Skin epidermis (tissue), 12 donors: ENCODE results near the gene GALNT13.

ENCODE experiments used
- H3K27ac ChIP-seq, 21 experiments: fragments of 200-600 bp; sonication (generic) in 11 of 21; one replicate each; pipeline ENCODE4 v1.5.0; 2020; ENCODE audit warnings: mild to moderate bottlenecking in 3 of 21, inconsistent platforms in 2 of 21, moderate library complexity in 2 of 21
- H3K4me3 ChIP-seq, 7 experiments: fragments of 200-600 bp; sonication (generic) in 2 of 7; one replicate each; pipeline ENCODE4 v1.5.0; 2020; ENCODE audit warnings: inconsistent platforms in 2 of 7, mild to moderate bottlenecking in 2 of 7, moderate library complexity in 1 of 7

The GALNT13 gene

DNA sequence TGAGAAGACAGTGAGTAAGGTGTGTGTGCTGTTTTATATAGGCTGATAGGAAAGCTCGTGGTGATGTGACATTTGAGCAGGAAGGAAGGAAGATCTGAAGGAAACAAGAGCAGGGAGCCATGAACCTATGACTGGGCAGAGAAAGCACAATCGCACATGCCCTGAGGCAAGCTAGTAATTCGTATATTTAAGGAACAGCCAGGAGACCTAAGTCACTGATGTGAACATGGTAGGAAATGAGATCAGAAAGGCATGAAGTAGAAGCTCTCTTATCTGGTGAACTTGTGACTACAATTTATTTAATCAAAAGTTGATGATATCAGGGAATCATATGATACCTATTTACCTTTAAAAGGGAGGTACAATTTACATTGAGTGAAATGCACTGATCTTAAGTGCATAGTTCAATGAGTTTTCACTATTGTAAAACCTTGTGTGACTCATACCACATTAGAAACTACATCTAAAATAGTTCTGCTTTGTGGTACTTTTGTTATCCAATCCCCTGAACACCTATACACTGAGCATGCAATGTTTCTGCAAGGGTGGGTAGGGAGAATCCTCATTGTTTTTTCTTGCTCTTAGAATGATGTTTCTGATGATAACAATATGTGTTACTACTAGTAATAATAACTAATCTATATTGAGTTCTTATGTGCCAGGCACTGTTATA lies 67.5 kb downstream of the GALNT13 start:
- H3K27ac ChIP-seq: no peak overlapping the region

DNA sequence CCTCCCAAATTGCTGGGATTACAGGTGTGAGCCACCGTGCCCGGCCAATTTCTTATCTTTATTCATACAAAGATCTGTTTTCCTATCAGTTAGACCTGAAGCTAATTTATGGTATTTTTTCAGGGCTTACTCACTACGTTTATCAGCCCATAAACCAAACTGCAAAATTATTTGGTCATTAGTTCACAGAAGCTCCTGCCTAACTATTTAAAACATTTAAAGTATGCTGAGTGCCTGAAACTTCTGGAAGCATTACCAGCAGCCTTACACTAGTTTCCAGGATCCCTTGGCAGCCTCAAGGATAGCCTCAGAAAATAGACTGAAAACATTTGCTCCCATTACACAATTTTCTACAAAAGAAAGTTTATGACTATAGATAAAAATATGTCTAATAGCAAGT lies 68.8 kb downstream of the GALNT13 start:
- Histone ChIP-seq H3K27ac (no peak overlapping the region), H3K4me3 (no peak overlapping the region)

More for the DNA sequence above, 67.5 kb downstream of the GALNT13 start:
- H3K4me3 ChIP-seq: no peak overlapping the region

DNA sequence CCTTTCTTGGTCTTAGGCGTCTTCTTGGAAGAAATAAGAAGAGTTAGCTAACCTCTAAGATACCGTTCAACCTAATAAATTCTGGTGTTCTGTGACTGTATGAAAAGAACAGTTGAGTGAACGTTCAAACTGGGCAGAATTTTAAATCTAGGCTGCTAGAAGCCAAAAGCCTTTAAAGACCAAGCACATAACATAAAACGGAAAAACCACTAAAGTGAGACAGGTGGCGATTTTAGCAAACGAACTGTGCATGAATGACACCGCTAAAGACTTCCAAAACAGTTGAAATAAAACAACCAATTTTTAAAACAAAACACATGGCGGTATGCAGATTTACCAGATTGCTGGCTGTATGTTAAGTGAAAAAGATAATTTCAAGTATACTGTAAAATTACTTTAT lies 73.1 kb downstream of the GALNT13 start:
- H3K27ac ChIP-seq: no peak overlapping the region
- H3K4me3 ChIP-seq: no peak overlapping the region

DNA sequence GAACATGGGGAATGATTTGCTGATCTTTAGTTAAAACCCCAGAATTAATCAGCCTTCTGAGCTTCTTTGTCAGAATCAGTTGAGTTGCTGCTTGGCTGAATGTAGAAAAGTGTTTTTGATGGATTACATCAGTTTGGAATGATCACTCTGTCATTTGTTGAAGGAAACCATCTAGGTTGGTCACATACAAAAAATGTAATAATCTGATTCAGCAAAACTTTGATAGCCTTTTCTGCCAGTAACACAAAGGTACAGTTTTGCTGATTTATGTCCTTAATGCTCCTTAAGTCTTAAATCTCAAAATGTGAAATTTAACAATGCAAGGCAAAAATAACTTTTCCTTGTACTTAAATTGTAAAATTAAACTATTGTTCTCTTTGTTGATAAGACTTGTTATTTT lies 74.3 kb downstream of the GALNT13 start:
- Histone ChIP-seq H3K4me3 (no peak overlapping the region), H3K27ac (no peak overlapping the region)

DNA sequence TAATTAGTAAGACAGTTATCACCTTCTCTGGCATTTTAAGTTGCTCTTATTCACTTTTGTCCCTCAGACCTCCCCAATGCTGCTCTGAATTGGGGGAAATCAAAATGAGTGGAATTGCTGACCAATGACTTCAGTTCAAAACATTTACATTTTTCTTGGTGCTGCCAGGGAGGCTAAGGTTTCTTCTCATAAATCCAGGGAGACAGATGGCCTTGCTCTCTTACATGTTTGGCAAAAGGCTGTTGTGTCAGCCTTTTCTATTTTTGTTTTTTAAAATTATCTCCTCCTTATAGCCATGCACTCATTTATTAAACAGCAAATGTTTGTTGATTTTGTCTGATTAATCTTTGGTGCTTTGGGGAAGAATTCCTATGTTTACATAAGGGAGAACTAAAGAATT lies 82.0 kb downstream of the GALNT13 start:
- H3K27ac ChIP-seq: no peak overlapping the region
- H3K4me3 ChIP-seq: no peak overlapping the region

DNA sequence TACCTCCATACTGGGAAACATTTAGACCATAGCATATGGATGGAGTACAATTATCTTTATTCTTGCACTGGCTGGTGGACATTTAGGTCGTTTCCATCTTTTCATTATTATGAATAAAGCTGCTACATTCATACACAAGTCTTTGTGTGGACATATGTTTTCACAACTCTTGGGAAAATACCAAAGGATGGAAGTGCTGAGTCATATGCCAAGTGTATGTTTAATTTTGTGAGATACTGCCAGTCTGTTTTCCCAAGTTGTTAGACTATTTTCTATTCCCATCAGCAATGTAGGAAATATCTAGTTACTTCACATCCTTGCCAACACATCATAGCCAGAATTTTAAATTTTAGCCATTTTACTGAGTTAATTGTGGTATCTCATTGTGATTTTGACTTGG lies 91.5 kb downstream of the GALNT13 start:
- Histone ChIP-seq H3K27ac (no peak overlapping the region), H3K4me3 (no peak overlapping the region)

DNA sequence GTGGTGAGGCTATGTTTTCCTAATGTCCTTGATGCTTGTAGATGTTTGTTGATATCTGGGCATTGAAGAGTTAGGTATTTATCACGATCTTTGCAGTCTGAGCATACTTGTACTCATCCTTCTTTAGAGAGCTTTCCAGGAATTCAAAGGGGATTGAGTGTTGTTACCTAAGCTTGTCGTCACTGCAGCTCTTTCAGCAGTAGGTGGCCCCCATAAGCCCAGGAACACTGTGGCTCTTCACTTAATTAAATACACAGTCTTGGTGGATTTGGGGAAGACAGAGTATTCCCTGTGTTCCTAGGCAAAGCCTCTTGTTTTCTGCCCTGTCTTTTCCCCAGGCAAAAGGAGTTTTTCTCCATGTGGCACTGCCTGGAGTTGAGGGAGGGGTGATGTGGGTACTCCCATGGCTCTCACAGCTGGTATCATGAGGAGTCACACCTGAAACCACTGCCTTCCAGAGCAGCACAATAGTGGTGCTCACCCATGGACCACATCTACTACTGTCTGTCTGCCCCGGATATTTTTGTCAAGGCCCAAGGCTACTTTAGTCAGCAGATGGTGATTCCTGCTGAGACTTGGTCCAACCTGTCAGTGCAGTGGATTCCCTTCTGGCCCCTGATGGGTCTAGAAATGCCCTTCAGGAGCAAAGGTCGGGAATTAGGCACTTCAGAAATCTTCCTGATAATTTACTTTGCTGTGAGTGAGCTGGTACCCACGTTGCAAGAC lies 95.7 kb downstream of the GALNT13 start:
- H3K4me3 ChIP-seq: no peak overlapping the region
- H3K27ac ChIP-seq: no peak overlapping the region

DNA sequence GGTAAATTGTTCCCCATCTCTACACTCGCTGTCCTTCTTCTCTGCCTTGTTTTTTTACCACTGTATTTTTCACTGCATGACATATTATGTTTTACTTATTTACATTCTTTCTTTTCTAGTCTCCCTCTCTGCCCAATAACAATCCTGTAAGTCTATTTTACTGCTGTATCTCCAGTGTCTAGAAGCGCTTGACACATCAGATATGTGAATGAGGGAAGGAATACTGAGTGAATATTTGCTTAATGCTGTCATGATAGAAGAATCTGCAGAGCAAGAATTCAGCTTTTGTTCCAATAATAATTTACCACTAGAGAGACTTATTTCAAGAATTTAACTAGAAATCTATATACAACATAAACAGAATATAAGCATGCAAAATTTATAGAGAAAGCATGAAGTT lies 99.5 kb downstream of the GALNT13 start:
- Histone ChIP-seq H3K4me3 (no peak overlapping the region), H3K27ac (no peak overlapping the region)

DNA sequence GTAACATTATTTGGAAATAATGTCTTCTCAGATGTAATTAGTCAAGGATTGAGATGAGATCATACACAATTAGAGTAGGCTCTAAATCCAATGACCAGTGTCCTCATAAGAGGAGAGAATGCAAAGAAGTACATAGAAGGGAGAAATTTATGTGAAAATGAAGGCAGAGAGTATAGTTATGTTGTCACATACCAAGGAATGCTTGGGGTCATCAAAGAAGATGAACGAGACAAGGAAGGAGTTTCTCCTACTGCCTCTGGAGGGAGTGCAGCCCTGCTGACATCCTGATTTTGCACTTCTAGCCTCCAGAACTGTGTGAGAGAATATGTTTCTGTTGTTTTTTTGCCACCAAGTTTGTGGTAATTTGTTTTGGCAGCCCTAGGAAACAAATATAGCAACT lies 100.1 kb downstream of the GALNT13 start:
- Histone ChIP-seq H3K27ac (no peak overlapping the region), H3K4me3 (no peak overlapping the region)

DNA sequence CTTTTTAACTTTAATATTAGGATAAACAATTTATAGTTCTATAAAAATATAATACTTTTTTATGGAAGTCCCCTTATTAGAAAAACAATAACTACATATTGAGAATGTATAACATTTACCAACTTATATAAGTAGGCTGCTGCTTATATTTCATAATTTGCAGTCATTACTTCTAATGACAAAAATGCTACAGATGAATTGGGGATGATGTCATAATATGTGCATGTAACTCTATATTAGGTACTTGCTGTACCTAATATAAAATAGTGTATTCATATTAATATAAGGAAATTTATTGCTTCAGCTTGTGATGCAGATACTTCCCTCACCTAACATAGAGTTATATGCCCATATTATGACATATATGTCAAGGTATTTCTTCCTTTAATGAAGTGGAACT lies 100.7 kb downstream of the GALNT13 start:
- Histone ChIP-seq H3K4me3 (no peak overlapping the region), H3K27ac (no peak overlapping the region)

DNA sequence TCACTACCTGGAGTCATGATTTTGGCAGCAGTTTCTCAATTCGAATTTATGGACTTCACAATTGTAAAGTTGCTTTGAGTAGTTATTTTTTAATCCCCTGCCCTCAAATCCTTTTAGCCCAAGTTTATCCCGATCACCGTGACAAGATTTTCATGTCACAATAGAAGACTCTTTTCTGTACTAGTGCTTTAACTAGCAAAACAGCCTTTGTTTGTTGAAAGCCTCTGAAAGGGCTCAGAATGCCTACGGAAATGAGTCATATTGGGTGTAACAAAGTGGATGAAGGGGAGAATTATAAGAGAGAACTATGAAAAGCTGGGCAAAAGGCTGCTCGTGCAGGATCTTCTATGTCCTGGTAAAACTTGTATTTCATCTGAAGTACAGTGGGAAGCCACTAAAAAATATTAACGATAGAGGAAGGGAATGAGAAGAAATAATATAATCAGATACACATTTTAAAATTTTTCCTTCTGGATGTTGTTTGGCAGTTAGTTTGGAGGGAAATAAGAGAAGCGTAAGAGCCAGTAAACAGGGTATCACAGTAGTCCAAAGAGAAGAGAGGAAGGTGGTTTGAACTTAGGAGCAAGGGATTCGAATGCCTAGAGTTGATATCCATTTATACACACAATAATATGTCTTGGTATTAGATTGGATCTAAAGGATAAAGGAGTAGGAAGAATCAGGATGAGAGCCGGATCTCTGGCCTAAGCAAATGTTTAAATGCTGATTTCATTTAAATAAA lies 114.9 kb downstream of the GALNT13 start:
- H3K4me3 ChIP-seq: no peak overlapping the region
- no peak overlapping the region for H3K27ac ChIP-seq

DNA sequence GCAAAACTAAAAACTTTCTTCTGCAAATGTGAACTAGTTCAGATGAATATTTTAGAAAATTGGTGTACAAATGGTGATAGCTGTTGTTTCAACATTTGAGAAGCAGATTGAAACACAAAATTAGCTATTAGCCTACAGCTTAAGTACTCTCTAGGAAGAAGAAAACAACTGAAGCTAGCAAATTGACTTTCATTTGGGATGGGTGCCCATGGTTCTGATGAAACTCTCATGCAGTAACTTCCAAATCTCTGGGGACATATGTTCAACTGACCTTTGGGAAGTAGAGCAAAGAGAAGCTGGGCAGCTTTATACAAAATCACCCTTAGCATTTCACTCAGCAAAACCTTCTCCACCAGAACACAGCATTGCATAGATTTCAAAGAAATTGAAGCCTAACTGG lies 119.0 kb downstream of the GALNT13 start:
- Histone ChIP-seq H3K27ac (no peak overlapping the region), H3K4me3 (no peak overlapping the region)

DNA sequence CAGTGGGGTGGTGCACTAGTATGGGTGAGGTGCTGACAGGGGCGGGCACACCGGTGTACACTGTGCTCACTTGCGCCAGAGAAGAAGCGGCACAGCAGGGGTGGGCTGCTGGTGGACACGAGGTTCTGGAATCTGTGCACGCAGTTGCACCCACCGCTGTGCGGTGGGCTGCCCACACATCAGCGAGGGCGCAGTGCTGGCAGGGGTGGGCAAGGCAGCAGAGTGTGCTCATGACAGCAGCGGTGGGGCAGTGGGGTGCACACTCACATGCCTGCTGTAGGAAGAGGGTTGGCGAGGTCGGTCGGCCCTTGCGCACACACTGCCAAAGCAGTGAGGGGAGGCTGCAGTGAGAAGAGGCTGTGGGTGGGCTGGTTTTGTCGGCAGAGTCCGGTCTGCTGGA lies 141.8 kb downstream of the GALNT13 start:
- no peak overlapping the region for H3K27ac ChIP-seq
- H3K4me3 ChIP-seq: no peak overlapping the region

DNA sequence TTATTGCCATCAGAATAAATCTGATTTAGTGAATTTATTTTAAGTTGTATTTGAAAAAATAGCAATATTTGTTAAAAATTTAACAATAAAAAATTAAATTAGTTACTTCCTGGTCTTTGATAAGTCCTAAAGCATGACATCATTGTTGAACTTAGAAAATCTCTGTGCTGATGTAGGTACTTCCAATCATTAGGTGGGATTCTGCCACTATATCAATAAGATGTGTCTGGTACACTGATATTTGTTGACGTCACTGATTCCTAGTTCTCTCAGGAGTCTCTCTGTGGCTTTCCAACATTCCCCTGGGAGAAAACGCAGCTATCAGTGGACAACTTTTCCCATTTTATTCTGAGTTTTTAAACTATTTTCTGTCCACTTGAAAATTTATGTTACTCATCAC lies 143.5 kb downstream of the GALNT13 start:
- Histone ChIP-seq H3K4me3 (no peak overlapping the region), H3K27ac (no peak overlapping the region)

DNA sequence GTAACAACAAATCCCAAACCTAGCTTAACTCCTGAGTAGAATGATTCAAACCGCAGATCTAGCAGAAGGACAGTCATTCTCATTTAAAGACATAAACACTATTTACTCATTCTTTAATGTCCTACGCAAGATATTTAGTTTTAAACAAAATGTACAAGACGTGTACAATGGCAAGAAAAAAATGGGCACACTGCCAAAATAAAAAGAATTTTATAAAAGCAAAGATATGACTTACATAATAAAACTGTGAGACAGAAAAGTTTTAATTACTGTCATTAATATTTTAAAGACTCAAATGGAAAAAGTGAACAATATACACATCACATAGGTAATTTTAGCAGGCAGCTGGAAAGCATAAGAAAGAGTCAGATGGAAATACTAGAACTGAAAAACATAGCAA lies 157.8 kb downstream of the GALNT13 start:
- Histone ChIP-seq H3K27ac (no peak overlapping the region), H3K4me3 (no peak overlapping the region)

DNA sequence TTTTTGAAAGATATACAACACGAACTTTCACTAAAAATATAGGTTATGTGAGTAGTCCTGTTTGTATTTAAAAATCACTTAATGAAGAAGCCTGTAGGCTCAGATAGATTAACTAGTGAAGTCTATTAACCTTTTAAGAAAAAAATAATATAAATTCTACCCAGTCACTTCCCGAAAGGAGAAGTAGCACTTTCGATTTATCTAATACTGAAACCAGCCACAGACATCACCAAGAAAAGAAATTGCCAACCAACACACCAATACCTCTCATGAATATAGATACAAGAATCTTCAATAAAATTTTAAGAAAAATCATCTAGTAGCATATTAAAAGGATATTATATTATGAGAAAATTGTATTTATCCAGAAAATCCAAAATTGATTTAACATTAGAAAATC lies 160.5 kb downstream of the GALNT13 start:
- no peak overlapping the region for H3K4me3 ChIP-seq
- H3K27ac ChIP-seq: no peak overlapping the region

DNA sequence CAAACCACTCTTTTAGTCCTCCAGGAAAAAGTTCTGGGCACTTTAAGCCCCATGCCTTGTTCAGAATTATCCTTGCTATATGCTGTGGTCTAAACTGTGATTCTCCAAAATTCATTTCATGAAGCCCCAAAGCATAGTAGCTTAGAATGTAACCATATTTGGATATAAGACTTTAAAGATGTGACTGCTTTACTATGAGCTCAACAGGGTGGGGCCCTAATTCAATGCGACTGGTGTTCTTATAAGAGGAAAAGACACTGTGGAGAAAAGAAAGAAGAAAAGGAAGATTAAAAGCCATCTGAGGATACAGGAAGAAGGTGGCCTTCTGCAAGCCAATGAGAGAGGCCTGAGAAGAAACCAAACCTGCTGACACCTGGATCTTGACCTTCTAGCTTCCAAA lies 174.8 kb downstream of the GALNT13 start:
- no peak overlapping the region for H3K4me3 ChIP-seq
- no peak overlapping the region for H3K27ac ChIP-seq

DNA sequence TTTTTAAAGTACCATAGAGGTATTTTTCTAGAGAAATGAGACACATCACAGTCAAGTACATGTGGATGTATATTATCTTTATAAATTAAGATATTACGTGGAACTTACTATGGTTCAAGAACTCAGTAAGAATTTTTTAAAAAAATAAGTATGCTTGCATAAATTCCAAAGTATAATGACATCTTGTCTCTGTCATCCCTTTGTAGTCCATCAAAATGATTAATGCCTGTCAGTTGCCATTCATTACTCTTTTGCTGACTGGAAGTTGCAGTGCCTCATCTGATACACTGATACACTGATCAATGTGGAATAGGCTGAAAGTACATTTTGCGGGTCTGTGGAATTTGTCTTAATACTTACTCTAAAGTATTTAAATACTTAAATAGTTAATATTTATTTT lies 177.2 kb downstream of the GALNT13 start:
- no peak overlapping the region for H3K27ac ChIP-seq
- no peak overlapping the region for H3K4me3 ChIP-seq

DNA sequence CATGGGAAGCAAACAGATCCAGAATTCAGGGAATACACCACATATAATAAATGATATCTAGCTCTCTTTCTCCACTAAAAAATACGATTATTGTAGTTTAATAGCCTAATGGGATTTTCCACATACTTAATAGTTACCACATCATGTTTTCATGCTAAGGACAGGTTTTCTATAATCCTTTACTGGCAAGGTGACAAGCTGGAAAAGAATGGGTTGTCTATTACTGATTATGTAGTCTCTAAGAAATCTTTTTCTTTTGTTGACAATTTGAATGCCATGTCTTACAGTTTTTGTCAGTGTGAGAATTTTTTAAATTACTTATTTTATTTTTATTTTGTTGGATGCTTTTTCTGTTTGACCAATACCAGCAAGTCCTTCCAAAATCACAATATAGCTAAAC lies 177.8 kb downstream of the GALNT13 start:
- Histone ChIP-seq H3K4me3 (no peak overlapping the region), H3K27ac (no peak overlapping the region)

DNA sequence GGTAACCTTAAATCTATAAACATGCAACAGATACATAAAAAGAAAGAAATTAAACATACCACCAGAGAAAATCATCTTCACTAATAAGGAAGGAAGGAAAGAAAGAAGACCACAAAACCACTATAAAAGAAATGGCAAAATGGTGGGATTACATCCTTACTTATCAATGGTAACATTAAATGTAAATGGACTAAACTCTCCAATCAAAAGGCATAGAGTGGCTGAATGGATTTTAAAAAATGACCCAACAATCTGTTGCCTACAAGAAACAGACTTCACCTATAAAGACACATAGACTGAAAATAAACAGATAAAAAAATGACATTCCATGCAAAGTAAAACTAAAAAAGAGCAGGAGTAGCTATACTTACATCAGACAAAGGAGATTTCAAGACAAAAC lies 195.4 kb downstream of the GALNT13 start:
- H3K4me3 ChIP-seq: no peak overlapping the region
- no peak overlapping the region for H3K27ac ChIP-seq

DNA sequence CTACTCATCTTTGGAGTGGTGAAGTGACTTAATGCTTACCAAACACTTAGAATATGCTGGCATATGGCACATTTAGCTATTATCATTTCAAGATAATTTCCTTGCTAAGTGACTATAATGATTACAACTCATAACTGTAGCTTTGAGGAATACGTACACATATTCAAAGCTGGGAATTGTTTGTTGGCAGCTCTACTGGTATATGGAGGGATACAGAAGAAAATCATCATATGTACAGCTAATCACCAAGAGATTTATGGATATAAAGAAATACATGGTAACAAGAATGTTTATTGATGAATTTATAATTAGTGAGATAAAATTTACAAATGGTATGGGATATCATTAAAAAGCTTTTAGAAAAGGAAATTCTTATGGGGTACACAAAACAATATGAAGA lies 207.2 kb downstream of the GALNT13 start:
- Histone ChIP-seq H3K27ac (no peak overlapping the region), H3K4me3 (no peak overlapping the region)
